ENCODE results near the gene C2CD2.

- TF ChIP-seq CTCF (IDR thresholded peaks at IDR 0.05; ENCODE audit: low read depth, low read length) (no peak), EZH2phosphoT487 (IDR thresholded peaks at IDR 0.05; ENCODE audit: low read depth) (no peak)
These were observed 47.0 kb downstream of the C2CD2 start for GRCh38 chr21:41906770-41907169.
